Tibial nerve (tissue), 4 donors: ENCODE results near the gene CPNE6.

Experiments
- CTCF ChIP-seq, 5 experiments: fragments of 200-600 bp in 3 of 5; fragments of 450-650 bp in 2 of 5; sonication (generic) in 3 of 5; IDR thresholded peaks; one replicate each; pipeline ENCODE4 v1.5.1; 2016 to 2019; ENCODE audit warnings: antibody characterized with exemption in 5 of 5, mild to moderate bottlenecking in 3 of 5, moderate library complexity in 2 of 5
- EP300 ChIP-seq, 2 donors: sonication (generic); formaldehyde crosslinking; IDR thresholded peaks; one replicate each; pipeline ENCODE4 v1.6.1; 2017; ENCODE audit warnings: antibody characterized with exemption in 2 of 2, mild to moderate bottlenecking in 1 of 2
- POLR2A ChIP-seq, 2 donors: fragments of 450-650 bp; IDR thresholded peaks; one replicate each; pipeline ENCODE4 v1.6.1; 2017; ENCODE audit warnings: antibody characterized with exemption in 2 of 2, mild to moderate bottlenecking in 2 of 2, moderate library complexity in 2 of 2

- TF ChIP-seq CTCF (IDR thresholded peaks at IDR 0.05) (no peak), POLR2A (IDR thresholded peaks at IDR 0.05) (no peak), EP300 (IDR thresholded peaks at IDR 0.05) (no peak)
Observed at GRCh38 chr14:24067133-24068082, 4.0 kb upstream of the CPNE6 start.
